Right ventricle myocardium inferior (tissue), 1 donor: ENCODE measurements around the gene DPYSL5. TPM values are rescaled to one million over a fixed set of nuclear protein-coding genes. Genes with fewer than 3 reads are reported as not detected.

Experiments
- ATAC-seq: fragments of 200-7000 bp; cut with Tn5 transposase; one replicate; pipeline ENCODE4 v1.9.1; 2020; ENCODE audit warnings: mild to moderate bottlenecking, moderate library complexity
- DNase-seq: peaks from one replicate; pipeline ENCODE4 v3.0.0; 2021; ENCODE audit errors: missing footprints
- intact Hi-C: fragments of 100-400 bp; cut with DNase I; formaldehyde crosslinking; loops from one replicate; pipeline ENCODE4 v1.11.0; 2022
- total RNA-seq: library from RNA; stranded (reverse); fragmentation: NEBNext Ultra II Directional; extraction: Animal tissue kit (Norgen Biotek cat#: 25700); gene quantifications from one replicate; pipeline ENCODE4 v1.2.1, GENCODE V29; 2021
- donor health status: DM: no; HTN: yes; CAD: no; lungs with severe emphysema.

Gene DPYSL5
- total RNA-seq, 1 donor from 2014 or later = not detected

DNA sequence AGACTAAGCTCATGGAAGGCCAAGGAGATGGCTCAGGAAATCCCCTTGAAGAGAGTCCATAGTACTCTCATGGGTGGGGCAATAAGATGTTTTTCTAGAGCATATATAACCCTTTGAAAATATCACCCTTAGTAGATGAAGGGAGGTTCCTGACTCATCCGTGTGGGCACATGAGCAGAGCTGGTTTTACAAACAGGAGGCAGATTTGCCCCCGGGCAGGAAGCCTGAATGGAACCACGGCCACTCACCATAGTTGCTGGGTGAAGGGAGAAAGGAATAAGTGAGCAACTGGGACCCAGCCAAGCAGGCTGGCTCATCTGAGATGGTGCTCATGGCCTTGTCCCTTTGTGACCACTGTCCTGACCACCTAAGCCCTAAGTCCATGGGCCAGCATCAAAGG, 93.6 kb downstream of the DPYSL5 start:
- intact Hi-C loops = no loop called here
- DNase-seq (no peak), ATAC-seq (no peak)

DNA sequence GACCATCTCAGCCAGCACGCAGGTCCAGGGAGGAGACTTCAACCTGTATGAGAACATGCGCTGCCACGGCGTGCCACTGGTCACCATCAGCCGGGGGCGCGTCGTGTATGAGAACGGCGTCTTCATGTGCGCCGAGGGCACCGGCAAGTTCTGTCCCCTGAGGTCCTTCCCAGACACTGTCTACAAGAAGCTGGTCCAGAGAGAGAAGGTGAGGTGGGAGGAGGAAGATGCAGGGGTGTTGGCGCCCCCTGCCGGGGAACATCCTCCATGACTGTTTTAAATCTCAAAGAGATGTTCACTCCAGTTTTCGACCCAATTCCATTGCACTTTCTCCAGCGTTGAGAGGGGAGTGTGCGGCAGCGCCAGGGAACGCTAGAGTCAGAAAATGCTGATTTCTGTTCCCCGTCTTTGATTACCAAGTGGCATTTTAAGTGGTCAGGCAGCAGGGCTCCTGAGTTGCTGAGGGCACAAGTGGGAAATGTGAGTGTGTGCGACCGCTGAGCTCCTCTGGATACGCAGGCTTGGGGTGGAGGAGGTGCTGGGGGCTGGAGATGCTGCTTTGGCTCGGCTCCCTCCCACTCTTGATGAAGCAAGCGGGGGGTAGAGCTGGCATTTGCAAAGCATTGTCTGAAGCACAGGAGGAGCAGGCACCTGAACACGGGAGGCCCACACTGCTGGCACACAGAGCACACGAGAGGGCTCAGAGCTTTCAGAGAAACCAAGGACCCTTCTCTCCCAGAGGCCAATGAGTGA, 94.8 kb downstream of the DPYSL5 start:
- DNase-seq (peak; percentile 85), ATAC-seq (peak; percentile 33)
- intact Hi-C loops = loop anchor here (1.0 kb wide), 1 partner anchor 96 kb away; no protein-coding TSS in a partner anchor

DNA sequence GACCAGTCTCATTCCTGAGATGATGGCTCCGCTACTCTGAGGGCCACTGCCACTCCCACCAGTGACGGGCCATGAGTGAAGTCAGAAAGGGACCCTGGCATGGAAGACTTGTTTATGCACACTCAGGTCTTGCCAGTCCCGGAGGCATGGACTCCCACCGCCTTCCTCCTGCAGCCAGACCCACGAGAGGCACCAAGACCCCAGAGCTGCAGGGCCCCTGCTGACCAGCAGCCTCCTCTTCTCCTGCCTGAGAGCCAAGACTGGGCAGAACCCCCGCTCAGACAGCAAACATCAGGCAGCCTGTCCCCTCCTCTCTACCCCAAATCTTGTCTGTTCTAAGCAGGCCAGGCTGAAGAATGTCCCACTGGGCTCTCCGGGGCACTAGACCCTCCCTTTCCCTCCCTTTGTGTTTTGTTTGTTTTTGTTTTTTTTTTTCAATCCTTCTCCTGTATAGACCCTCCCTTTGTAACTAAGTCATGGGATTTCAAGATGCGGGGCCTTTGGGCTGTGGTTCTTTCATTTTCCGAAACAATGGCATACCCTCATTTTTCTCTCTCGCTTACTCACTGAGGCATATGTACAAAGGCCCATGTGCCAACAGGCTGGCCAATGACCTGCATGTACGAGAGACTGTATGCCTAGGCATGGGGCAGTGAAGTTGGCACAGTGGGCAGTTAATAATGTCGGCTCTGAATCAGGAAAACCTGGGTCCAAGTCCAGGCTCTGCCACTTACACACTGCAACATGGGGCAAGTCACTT, 98.2 kb downstream of the DPYSL5 start:
- DNase-seq (no peak), ATAC-seq (no peak)
- intact Hi-C loops = no loop called here

DNA sequence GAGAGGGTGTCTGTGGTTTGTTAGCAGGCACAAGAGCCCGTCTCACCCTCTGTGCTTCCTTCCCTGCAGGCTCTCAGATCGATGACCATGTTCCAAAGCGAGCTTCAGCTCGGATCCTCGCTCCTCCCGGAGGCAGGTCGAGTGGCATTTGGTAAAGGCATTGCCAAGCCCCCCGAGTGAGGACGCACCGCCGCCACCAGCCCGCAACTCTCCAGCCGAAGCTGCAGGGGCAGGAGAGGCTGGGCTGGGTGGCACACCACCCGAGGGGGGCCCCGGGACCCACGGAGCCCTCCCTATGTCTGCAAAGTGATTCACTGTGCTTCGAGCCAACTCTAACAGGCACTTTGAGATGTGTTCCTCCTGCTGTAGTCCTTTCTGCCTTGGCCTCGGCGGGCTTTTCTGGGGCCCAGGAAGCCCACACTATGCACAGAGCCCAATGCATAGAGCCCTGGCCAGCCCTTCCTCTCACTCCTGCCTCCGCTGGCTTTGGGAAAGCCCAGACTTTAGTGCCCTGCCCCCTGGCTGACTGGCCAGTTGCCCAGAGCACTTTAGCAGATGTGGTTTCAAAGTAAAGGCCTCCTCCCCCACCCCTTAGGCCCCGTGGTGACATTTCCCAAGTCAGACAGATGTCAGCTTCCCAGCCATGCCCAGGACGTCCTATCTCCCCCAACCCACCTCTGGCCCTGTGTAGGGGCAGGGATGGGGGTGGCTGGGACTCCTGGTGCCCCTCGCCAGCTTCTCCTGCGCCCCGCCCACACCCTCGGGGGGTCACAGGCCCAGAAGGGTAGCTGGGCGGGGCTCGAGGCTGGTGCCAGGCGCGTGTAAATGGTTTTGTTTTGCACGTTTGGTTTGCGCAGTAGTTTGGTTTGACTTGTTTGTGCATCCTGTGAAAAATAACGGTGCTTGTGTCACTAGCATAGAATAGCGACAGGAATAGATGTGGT, 99.2 kb downstream of the DPYSL5 start:
- ATAC-seq (peak; percentile 75), DNase-seq (no peak)
- intact Hi-C loops = no loop called here

DNA sequence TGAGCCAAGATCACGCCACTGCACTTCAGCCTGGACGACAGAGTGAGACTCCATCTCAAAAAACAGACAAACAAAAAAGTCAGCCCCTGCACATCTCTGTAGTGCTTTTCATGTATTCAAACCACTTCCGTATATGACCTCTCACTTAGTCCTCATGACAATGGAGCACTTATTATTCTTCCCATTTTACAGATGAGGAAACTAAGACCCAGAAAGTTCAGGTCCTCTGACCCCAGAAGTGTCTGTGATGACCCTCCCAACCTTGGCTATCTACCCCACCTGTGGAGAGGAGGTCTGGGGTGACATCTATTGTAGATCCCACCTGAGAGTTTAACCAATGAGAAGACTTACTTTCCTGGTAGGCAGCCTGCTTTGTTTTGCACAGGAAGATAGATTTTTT, 100.9 kb downstream of the DPYSL5 start:
- intact Hi-C loops = no loop called here
- DNase-seq (no peak), ATAC-seq (no peak)

DNA sequence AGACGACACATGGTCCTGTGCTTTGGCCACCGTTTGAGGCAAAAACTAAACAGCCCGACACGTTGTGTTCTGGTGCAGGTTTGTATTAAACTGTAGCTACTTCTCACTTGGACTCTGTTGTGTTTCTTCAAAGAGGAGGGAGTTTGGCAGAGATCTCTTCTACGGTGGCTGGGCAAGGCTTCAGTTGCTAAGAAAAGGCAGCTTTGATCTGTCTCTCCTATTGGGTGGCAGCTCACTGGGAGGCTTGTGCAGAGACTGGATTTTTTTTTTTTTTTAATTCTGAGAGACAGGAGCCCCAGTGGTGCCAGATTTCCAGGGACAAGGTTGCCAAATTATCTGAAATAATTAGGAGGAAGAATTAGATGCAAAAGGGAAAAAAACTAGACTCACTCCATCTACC, 102.3 kb downstream of the DPYSL5 start:
- no peak for ATAC-seq
- intact Hi-C loops = no loop called here
- DNase-seq = no peak

DNA sequence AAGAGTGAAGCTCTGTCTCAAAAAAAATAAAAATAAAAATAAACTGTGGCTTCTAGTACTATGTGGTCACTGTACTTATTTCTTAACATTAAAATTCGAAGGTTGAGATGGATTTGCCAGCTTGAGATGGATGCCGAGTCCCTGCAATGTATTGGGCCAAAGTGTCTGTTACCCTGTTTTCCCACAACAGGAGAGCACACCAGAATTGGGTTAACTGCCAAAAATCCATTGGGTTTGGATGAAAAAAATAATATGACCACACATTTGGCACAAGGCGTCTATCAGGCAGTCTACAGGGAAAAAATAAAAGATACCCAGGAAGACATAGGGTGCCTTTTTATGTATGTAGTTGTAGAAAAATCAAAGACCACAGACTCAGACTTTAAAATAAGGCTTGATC, 103.3 kb downstream of the DPYSL5 start:
- no peak for DNase-seq
- ATAC-seq = no peak
- intact Hi-C loops = no loop called here

DNA sequence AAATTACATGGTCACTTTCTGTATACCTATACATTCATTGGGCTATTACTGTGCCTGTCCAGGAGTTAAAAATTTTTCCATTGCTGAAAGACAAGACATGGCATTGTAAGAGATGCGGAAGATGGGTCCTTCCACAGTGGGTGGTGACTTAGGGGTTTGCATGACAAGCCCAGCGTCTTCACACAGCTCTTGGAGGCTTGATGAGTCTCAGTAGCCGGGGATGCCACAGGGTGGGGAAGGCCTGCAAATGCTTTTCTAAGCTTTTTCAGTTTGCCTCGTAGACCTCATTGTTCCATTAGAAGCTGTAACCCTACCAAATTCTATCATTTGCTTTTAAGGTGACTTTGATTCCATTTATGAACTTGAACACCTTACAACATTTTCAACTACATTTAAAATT, 104.4 kb downstream of the DPYSL5 start:
- DNase-seq (no peak), ATAC-seq (no peak)
- intact Hi-C loops = no loop called here

DNA sequence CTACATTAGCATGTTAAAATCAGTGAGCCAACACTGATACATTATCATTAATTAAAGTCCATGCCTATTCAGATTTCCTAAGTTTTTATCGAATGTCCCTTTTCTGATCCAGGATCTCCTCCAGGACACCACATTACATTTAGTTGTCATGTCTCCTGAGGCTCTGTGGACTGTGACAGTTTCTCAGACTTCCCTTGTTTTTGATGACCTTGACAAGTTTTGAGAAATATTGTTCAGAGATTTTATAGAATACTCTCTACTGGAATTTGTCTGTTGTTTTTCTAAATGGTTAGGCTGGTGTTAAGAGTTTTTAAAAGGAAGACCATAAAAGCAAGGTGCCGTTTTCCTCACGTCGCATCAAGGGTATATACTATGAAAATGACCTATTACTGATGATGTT, 106.2 kb downstream of the DPYSL5 start:
- no peak for DNase-seq
- no peak for ATAC-seq
- intact Hi-C loops = no loop called here

DNA sequence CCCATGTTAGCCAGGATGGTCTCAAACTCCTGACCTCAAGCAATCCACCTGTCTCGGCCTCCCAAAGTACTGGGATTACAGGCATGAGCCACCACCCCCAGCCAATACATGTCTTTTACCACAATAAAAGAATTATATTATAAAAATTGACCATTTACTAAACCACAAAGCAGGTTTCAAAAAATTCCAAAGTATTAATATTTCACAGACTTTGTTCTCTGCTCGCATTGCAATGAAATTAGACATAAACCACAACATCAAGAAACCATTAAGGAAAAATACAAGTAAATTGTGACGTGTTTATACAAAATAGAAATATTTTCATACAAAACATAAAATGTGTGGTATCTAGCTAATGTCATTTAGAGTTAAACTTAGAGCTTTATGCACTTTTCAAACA, 109.1 kb downstream of the DPYSL5 start:
- intact Hi-C loops = no loop called here
- no peak for DNase-seq
- ATAC-seq = no peak

DNA sequence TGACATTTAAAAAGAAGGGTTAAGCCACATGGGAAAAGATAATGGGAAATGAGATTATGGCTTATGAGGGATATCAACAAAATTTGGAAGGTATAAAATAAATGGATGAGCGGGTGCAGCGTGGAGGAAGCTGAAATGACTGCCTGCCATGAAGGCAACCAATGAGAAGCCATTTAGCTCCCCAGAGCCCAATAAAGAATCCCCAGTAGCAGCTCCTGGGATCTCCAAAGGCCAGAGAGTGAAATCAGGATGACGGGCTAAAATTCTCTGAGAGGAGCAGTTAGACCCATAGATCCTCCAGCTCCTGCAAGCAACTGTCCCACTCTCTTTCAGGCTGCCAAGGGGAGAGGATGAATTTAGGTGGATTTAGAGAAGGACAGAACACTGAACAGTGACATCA, 109.6 kb downstream of the DPYSL5 start:
- intact Hi-C loops = no loop called here
- DNase-seq (no peak), ATAC-seq (no peak)

DNA sequence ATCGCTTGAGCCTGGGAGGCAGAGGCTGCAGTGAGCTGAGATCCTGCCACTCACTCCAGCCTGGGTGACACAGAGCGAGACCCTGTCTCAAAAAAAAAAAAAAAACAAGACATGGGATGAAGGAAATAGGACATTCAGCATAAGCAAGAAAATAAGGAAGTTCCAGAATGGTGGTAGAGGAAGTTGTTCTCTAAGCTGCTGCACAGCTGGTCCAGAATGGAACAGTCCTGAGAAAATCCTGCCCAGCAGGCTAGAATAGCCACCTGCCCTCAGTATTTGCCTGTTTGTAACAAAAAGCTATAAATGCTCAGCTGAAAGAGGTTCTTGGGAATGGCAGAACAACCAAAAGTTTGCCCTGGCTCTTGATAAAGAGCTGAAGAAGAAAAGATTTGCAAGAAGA, 111.4 kb downstream of the DPYSL5 start:
- ATAC-seq (peak; percentile 57), DNase-seq (no peak)
- intact Hi-C loops = no loop called here

DNA sequence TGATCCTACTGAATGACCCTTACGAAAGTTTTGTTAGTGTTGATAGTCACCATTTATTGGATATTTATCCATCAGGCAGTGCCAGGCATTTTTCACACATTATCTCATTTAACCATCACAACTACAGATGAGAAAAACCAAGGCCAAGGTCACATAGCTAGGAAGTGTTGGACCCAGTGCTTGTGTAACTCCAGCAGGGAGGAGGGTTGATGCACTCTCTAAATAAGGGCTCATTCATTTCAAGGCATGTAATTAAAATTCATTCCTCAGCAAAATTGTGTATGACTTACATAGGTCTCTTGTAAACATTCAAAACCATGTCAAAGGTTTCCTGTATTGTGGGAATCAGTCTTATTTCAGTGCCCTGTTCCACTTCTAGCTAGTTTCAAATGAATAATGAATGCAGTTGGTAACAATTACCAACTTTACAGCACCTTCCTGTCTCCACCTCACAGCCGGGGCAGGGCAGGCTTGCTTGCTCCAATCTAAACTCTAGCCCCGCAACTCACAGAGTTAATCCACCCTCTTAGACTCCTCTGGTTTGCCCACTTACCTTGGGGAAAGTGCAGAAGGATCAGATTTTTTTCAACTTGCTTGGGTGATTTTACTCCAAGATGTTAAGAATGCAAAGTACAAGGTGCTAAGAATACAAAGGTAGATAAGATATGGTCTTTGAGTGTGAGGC, 116.7 kb downstream of the DPYSL5 start:
- intact Hi-C loops = loop anchor here (5.0 kb wide), 1 partner anchor 228 kb away; no protein-coding TSS in a partner anchor
- ATAC-seq (no peak), DNase-seq (no peak)

DNA sequence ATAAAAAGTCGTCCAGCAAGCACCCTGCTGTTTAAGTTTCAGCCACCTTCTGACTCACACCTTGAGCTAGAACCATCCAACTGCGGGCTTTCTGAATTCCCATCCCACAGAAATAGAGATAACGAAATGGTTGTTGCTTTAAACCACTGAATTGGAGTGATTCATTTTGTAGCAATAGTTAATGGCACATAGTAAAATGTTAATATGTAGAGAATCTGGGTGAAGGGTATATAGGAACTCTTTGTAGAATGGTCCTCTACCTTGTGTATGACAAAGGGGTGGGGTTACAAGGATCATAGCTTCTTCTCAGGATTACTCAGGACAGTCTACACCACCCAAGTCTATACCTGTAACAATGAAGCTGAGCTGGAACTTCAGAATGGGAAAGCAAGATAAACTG, 120.1 kb downstream of the DPYSL5 start:
- DNase-seq (no peak), ATAC-seq (no peak)
- intact Hi-C loops = no loop called here

DNA sequence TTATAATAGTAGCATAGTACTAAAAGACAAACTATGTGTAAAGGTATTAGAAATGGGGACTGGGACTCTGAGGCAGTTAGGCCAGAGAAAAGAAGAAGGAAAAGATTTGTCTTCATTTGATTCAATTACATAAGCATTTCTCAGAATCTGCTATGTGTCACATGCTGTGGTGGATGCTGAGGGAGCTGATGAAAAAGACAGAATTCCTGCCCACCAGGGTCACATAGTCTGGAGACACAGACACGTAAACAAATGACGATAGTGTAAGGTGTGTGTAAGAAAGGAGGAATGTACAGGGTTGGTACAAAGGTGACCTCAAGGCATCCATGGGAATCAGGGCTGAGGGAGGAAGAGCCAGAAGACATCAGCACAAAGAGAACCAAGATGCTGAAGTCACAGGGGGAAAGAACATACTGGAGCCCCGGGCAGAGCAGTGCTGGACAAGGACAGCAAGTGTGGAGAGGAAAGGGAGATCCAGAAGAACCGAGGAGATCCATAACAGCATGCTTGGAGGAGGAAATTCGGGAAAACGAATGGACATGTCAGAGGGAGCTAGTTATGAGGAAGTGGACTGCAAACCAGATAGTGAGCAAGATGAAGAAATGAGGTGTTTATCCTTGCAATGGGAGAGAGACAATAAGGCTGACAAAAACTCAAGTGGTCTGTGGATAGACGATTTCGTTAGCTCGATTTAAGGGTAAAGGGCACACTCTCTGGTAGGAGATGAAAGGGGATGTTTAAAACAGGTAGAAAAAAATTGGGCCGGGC, 121.3 kb downstream of the DPYSL5 start:
- intact Hi-C loops = no loop called here
- no peak for ATAC-seq
- no peak for DNase-seq

DNA sequence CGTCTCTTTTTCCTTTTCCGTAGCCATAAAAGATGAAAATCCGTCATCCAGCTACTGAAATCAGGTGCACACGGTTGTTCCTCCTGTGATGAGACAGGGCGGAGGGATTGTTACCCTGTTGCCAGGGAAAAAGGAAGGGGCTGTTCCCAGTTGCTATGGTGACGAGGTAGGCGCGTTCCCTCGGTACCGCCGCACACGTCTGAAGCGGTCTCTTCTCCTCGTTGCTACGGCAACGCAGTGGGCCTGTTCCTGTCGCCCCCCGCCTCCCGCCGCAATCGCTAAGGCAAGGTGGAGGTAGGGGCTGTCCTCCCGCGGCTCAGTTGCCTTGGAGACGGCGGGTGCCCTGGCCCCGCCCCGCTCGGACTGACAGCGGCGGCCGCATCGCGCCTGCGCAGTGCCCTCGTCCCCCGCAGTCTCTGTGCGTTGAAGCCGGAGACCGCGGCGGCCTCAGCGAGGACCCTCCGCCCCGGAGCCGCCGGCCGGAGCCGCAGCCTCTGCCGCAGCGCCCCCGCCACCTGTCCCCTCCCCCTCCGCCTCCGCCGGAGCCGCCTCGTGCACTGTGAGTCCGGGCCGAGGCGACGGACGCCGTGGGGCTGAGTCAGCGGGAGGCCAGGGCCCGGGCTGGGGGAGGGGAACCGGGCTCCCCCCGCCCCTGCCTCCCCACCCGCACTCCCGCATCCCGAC, 122.5 kb downstream of the DPYSL5 start, which contains the start of gene MAPRE3:
MAPRE3 (plus strand) TSS at position 394 of the 684 bp plus-strand sequence. CDS start 51,582 bp downstream, outside the sequence.
- DNase-seq = peak; percentile 92
- intact Hi-C loops = loop anchor here (2.0 to 5.0 kb wide), 2 partner anchors 46 to 242 kb away; partner anchors contain the start of genes ATRAID and SLC5A6
- peak; percentile 94 for ATAC-seq
